PC-3 (cell line): Measurements from ENCODE around the gene GRB10. TPM values are rescaled to one million over a fixed set of nuclear protein-coding genes. Genes with fewer than 3 reads are reported as not detected.

Experiments
- ATAC-seq: fragments of 200-7000 bp; cut with Tn5 transposase; 2 replicates; pipeline ENCODE4 v1.9.1; 2020; ENCODE audit warnings: mild to moderate bottlenecking, moderate library complexity
- BruUV-seq: library from RNA; stranded (reverse); fragments of 400-500 nt; replicated peaks from 2 replicates; lab custom pipeline; 2021; lab: Mats Ljungman, UMichigan
- CTCF ChIA-PET: fragments of 300-600 bp; sonication (Branson Sonifier 250); formaldehyde crosslinking; loops from one replicate; lab custom pipeline; 2022; ENCODE audit warnings: antibody characterized with exemption; lab: Charles Lee
- POLR2A ChIA-PET: fragments of 300-600 bp; sonication (Branson Sonifier 250); formaldehyde crosslinking; loops from one replicate; lab custom pipeline; 2022; ENCODE audit warnings: antibody characterized with exemption; ENCODE audit not compliant: unreplicated experiment; lab: Charles Lee
- DNase-seq: peaks from one replicate; pipeline ENCODE4 v3.0.0-alpha.2; 2015
- H2AFZ ChIP-seq: fragments of 300-600 bp; sonication (generic); 2 replicates; pipeline ENCODE4 v1.6.0; 2016; ENCODE audit warnings: antibody characterized with exemption, low read length
- H3F3A ChIP-seq: fragments of 300-600 bp; sonication (generic); one replicate; pipeline ENCODE4 v1.6.0; 2017; ENCODE audit warnings: antibody characterized with exemption, low read length, control low read depth, mild to moderate bottlenecking; ENCODE audit not compliant: unreplicated experiment
- H3K27ac ChIP-seq: fragments of 300-600 bp; sonication (generic); 2 replicates; pipeline ENCODE4 v1.5.1; 2016; ENCODE audit warnings: mild to moderate bottlenecking, low read length
- H3K27me3 ChIP-seq: fragments of 300-600 bp; sonication (generic); 2 replicates; pipeline ENCODE4 v1.6.1; 2016; ENCODE audit warnings: low read length, mixed read lengths
- H3K36me3 ChIP-seq: fragments of 300-600 bp; sonication (generic); 2 replicates; pipeline ENCODE4 v1.6.1; 2016; ENCODE audit warnings: low read depth, mixed run types, low read length, mixed read lengths
- H3K4me1 ChIP-seq: fragments of 300-600 bp; sonication (generic); 2 replicates; pipeline ENCODE4 v1.5.1; 2016; ENCODE audit warnings: low read length; ENCODE audit not compliant: insufficient read depth
- H3K4me2 ChIP-seq: fragments of 300-600 bp; sonication (generic); 2 replicates; pipeline ENCODE4 v1.6.0; 2016; ENCODE audit warnings: low read length
- H3K4me3 ChIP-seq: fragments of 300-600 bp; sonication (generic); 2 replicates; pipeline ENCODE4 v1.5.1; 2016; ENCODE audit warnings: mild to moderate bottlenecking, low read length, mixed read lengths
- H3K79me2 ChIP-seq: fragments of 300-600 bp; sonication (generic); 2 replicates; pipeline ENCODE4 v1.6.1; 2017; ENCODE audit warnings: low read length, mixed read lengths
- H3K9ac ChIP-seq: fragments of 300-600 bp; sonication (generic); 2 replicates; pipeline ENCODE4 v1.6.0; 2016; ENCODE audit warnings: mild to moderate bottlenecking, low read length
- H3K9me2 ChIP-seq: fragments of 300-600 bp; sonication (generic); replicated peaks from 2 replicates; pipeline ENCODE4 v1.6.1; 2016; ENCODE audit warnings: mixed run types, low read length, mixed read lengths
- H3K9me3 ChIP-seq: fragments of 300-600 bp; sonication (generic); 2 replicates; pipeline ENCODE4 v1.6.1; 2016; ENCODE audit warnings: low read length, mixed read lengths
- H4K20me1 ChIP-seq: fragments of 300-600 bp; sonication (generic); 2 replicates; pipeline ENCODE4 v1.6.1; 2016; ENCODE audit warnings: low read length, mixed read lengths
- CTCF ChIP-seq: fragments of 300-600 bp; sonication (generic); conservative IDR thresholded peaks from 2 replicates; pipeline ENCODE4 v1.5.1; 2017; ENCODE audit warnings: antibody characterized with exemption, low read depth, mild to moderate bottlenecking, low read length
- EZH2 ChIP-seq: fragments of 300-600 bp; sonication (generic); IDR thresholded peaks from one replicate; pipeline ENCODE4 v1.6.1; 2017; ENCODE audit warnings: antibody characterized with exemption, mild to moderate bottlenecking, low read length; ENCODE audit not compliant: unreplicated experiment
- EZH2phosphoT487 ChIP-seq: fragments of 300-600 bp; sonication (generic); IDR thresholded peaks from 2 replicates; pipeline ENCODE4 v1.6.1; 2018; ENCODE audit warnings: mild to moderate bottlenecking, antibody characterized with exemption, low read length, borderline replicate concordance
- intact Hi-C: fragments of 100-400 bp; cut with micrococcal nuclease; formaldehyde crosslinking; loops from 2 replicates; pipeline ENCODE4 v1.9.0; 2023
- total RNA-seq: library from RNA; depleted of rRNA; stranded (reverse); fragments of >200 nt; gene quantifications from 2 replicates; pipeline ENCODE4 v1.2.3, GENCODE V29; 2014

Gene GRB10
- total RNA-seq, 1 experiment from 2014 or later, result 61.3 TPM

- no peaks in the 10 kb centered on the region for H3K27me3 ChIP-seq
- H4K20me1 ChIP-seq, result no peaks in the 10 kb centered on the region
- no peak for TF ChIP-seq EZH2phosphoT487
- TF ChIP-seq EZH2, result no peak
- TF ChIP-seq CTCF, result no peak
- H3K36me3 ChIP-seq, result no peaks in the 10 kb centered on the region
- H3K4me3 ChIP-seq, result no peak overlapping the region
- H2AFZ ChIP-seq, result no peak overlapping the region
- no peaks in the 10 kb centered on the region for H3K9me2 ChIP-seq
- ChIA-PET CTCF (no interaction called here), POLR2A (no interaction called here)
- DNase-seq (no peak), ATAC-seq (no peak)
- H3K9me3 ChIP-seq, result no peaks in the 10 kb centered on the region
- intact Hi-C loops, result no loop called here
- no peak overlapping the region for H3K4me2 ChIP-seq
- H3K4me1 ChIP-seq, result no peaks in the 10 kb centered on the region
- H3F3A ChIP-seq, result no peaks in the 10 kb centered on the region
- no TSS peak for BruUV-seq
- no peak overlapping the region for H3K9ac ChIP-seq
- no peak overlapping the region for H3K27ac ChIP-seq
- H3K79me2 ChIP-seq, result no peaks in the 10 kb centered on the region
Observed at GRCh38 chr7:50655490-50655889, 127.2 kb downstream of the GRB10 start.

- intact Hi-C loops, result no loop called here
- Histone ChIP-seq H3K79me2 (no peaks in the 10 kb centered on the region), H3K4me2 (no peak overlapping the region), H3K36me3 (no peaks in the 10 kb centered on the region), H3K9me2 (no peaks in the 10 kb centered on the region), H3F3A (no peaks in the 10 kb centered on the region), H3K27me3 (no peaks in the 10 kb centered on the region), H2AFZ (no peak overlapping the region), H3K9ac (no peak overlapping the region), H3K4me3 (no peak overlapping the region), H4K20me1 (no peaks in the 10 kb centered on the region), H3K9me3 (no peaks in the 10 kb centered on the region), H3K27ac (no peak overlapping the region), H3K4me1 (no peaks in the 10 kb centered on the region)
- POLR2A ChIA-PET, result no interaction called here
- BruUV-seq, result no TSS peak
- ATAC-seq (no peak), DNase-seq (no peak)
- CTCF ChIA-PET, result no interaction called here
- no peak for TF ChIP-seq EZH2
- no peak for TF ChIP-seq EZH2phosphoT487
- TF ChIP-seq CTCF, result no peak
Observed at GRCh38 chr7:50655020-50655419, 127.7 kb downstream of the GRB10 start.

- H3K4me3 ChIP-seq, result no peak overlapping the region
- H3K36me3 ChIP-seq, result no peaks in the 10 kb centered on the region
- no peaks in the 10 kb centered on the region for H4K20me1 ChIP-seq
- ATAC-seq, result no peak
- no peak overlapping the region for H2AFZ ChIP-seq
- H3K4me1 ChIP-seq, result no peaks in the 10 kb centered on the region
- no peaks in the 10 kb centered on the region for H3K9me3 ChIP-seq
- CTCF ChIA-PET, result no interaction called here
- intact Hi-C loops, result no loop called here
- TF ChIP-seq EZH2phosphoT487 (no peak), EZH2 (no peak), CTCF (no peak)
- DNase-seq, result no peak
- no peak overlapping the region for H3K4me2 ChIP-seq
- POLR2A ChIA-PET, result no interaction called here
- H3K9ac ChIP-seq, result no peak overlapping the region
- no TSS peak for BruUV-seq
- H3K9me2 ChIP-seq, result no peaks in the 10 kb centered on the region
- no peaks in the 10 kb centered on the region for H3K27me3 ChIP-seq
- H3K79me2 ChIP-seq, result no peaks in the 10 kb centered on the region
- no peaks in the 10 kb centered on the region for H3F3A ChIP-seq
- H3K27ac ChIP-seq, result no peak overlapping the region
Observed at GRCh38 chr7:50653981-50654425, 128.7 kb downstream of the GRB10 start.
